Measurements from ENCODE around the gene CRHR2.

CRHR2 gene

GRCh38 chr7:30664184-30664885 is 17.9 kb downstream of the CRHR2 start:
- Histone ChIP-seq H3K27me3 (ENCODE audit: control insufficient read depth, low read length) (0 out of 2 replicates have a peak, but pooled peaks cover 4% of the 10 kb centered on the region), H3K4me2 (ENCODE audit: low read length) (no peak overlapping the region), H3K4me1 (ENCODE audit: control insufficient read depth, low read length) (no peaks in the 10 kb centered on the region), H3K9me3 (ENCODE audit: control insufficient read depth, insufficient read depth, low read length) (no peaks in the 10 kb centered on the region), H3K79me2 (ENCODE audit: control insufficient read depth, low read length) (no peaks in the 10 kb centered on the region), H3F3A (ENCODE audit: control insufficient read depth, insufficient read depth) (no peaks in the 10 kb centered on the region), H4K20me1 (ENCODE audit: control insufficient read depth, insufficient read depth, low read depth, low read length) (no peaks in the 10 kb centered on the region), H3K4me3 (ENCODE audit: low read length) (no peak overlapping the region), H3K27ac (ENCODE audit: low read depth, low read length) (no peak overlapping the region), H3K36me3 (ENCODE audit: control insufficient read depth, low read length) (no peaks in the 10 kb centered on the region), H3K9me2 (replicated peaks; ENCODE audit: control insufficient read depth, low read length) (no peaks in the 10 kb centered on the region)
- TF ChIP-seq EZH2phosphoT487 (IDR thresholded peaks at IDR 0.05; ENCODE audit: borderline replicate concordance, low read length): no peak
- TF ChIP-seq, protein P1, sequence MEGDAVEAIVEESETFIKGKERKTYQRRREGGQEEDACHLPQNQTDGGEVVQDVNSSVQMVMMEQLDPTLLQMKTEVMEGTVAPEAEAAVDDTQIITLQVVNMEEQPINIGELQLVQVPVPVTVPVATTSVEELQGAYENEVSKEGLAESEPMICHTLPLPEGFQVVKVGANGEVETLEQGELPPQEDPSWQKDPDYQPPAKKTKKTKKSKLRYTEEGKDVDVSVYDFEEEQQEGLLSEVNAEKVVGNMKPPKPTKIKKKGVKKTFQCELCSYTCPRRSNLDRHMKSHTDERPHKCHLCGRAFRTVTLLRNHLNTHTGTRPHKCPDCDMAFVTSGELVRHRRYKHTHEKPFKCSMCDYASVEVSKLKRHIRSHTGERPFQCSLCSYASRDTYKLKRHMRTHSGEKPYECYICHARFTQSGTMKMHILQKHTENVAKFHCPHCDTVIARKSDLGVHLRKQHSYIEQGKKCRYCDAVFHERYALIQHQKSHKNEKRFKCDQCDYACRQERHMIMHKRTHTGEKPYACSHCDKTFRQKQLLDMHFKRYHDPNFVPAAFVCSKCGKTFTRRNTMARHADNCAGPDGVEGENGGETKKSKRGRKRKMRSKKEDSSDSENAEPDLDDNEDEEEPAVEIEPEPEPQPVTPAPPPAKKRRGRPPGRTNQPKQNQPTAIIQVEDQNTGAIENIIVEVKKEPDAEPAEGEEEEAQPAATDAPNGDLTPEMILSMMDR (IDR thresholded peaks at IDR 0.05; ENCODE audit: low read depth, low read length, poor library complexity, severe bottlenecking): no peak

DNA sequence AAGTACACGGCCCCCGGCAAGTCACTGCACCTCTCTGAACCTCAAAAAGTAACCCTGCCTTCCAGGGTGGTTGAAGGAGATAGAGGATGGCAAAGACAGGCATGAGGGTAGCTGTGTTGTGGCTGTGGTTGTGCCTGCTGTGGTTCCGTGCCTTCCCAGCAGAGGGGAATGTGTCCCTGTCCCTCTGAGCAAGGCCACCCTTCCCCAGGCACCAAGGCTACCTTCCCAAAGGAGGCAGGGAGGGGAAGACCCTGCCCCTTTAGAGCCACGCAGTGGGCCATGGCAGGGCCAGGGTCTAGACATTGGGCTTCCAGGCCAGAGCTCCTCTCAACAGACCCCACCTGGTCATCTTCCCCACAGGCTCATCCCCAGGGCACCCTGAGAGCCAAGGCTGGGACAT is 18.8 kb downstream of the CRHR2 start:
- no peaks in the 10 kb centered on the region for H3K36me3 ChIP-seq (ENCODE audit: control insufficient read depth, low read length)
- 0 out of 2 replicates have a peak, but pooled peaks cover 4% of the 10 kb centered on the region for H3K27me3 ChIP-seq (ENCODE audit: control insufficient read depth, low read length)
- no peaks in the 10 kb centered on the region for H3F3A ChIP-seq (ENCODE audit: control insufficient read depth, insufficient read depth)
- no peak overlapping the region for H3K27ac ChIP-seq (ENCODE audit: low read depth, low read length)
- H3K79me2 ChIP-seq (ENCODE audit: control insufficient read depth, low read length): no peaks in the 10 kb centered on the region
- no peak overlapping the region for H3K4me2 ChIP-seq (ENCODE audit: low read length)
- no peaks in the 10 kb centered on the region for H3K9me3 ChIP-seq (ENCODE audit: control insufficient read depth, insufficient read depth, low read length)
- H3K9me2 ChIP-seq (replicated peaks; ENCODE audit: control insufficient read depth, low read length): no peaks in the 10 kb centered on the region
- TF ChIP-seq, protein P1 (IDR thresholded peaks at IDR 0.05; ENCODE audit: low read depth, low read length, poor library complexity, severe bottlenecking): no peak
- H4K20me1 ChIP-seq (ENCODE audit: control insufficient read depth, insufficient read depth, low read depth, low read length): no peaks in the 10 kb centered on the region
- no peaks in the 10 kb centered on the region for H3K4me1 ChIP-seq (ENCODE audit: control insufficient read depth, low read length)
- H3K4me3 ChIP-seq (ENCODE audit: low read length): no peak overlapping the region

DNA sequence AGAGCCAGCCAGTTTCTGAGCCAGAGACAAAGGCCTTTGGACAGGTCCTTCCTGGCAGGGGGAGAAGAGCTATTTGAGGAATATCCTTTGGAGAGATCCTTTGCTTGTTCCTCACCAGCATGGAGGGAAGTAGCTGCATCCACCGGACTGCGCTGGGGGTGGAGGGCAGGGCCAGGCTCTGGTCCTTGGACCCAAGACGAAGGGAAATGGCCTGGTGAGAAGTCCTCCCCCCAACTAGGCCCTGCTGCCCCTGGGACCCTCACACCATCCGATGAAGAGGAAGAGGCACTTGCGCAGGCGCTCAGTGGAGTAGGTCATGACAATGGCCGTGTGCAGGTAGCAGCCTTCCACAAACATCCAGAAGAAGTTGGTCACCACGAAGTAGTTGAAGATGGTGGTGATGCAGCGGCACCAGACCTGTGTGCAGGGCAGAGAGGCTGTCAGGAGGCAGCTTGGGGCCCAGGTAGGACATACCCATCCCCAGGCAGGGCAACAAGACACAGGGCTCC is 19.8 kb downstream of the CRHR2 start:
- Histone ChIP-seq H3K27ac (ENCODE audit: low read depth, low read length) (no peak overlapping the region), H3K9me2 (replicated peaks; ENCODE audit: control insufficient read depth, low read length) (no peaks in the 10 kb centered on the region), H3K36me3 (ENCODE audit: control insufficient read depth, low read length) (no peaks in the 10 kb centered on the region), H3K9me3 (ENCODE audit: control insufficient read depth, insufficient read depth, low read length) (no peaks in the 10 kb centered on the region), H3K79me2 (ENCODE audit: control insufficient read depth, low read length) (no peaks in the 10 kb centered on the region), H3K27me3 (ENCODE audit: control insufficient read depth, low read length) (0 out of 2 replicates have a peak, but pooled peaks cover 4% of the 10 kb centered on the region), H3K4me2 (ENCODE audit: low read length) (no peak overlapping the region), H3K4me1 (ENCODE audit: control insufficient read depth, low read length) (no peaks in the 10 kb centered on the region), H4K20me1 (ENCODE audit: control insufficient read depth, insufficient read depth, low read depth, low read length) (no peaks in the 10 kb centered on the region), H3F3A (ENCODE audit: control insufficient read depth, insufficient read depth) (no peaks in the 10 kb centered on the region), H3K4me3 (ENCODE audit: low read length) (no peak overlapping the region)
- TF ChIP-seq, protein P1 (IDR thresholded peaks at IDR 0.05; ENCODE audit: low read depth, low read length, poor library complexity, severe bottlenecking): no peak
- no peak for TF ChIP-seq EZH2phosphoT487 (IDR thresholded peaks at IDR 0.05; ENCODE audit: borderline replicate concordance, low read length)

All from DOHH2 (cell line).